Measurements from ENCODE around the gene DIP2B.

Gene DIP2B

DNA sequence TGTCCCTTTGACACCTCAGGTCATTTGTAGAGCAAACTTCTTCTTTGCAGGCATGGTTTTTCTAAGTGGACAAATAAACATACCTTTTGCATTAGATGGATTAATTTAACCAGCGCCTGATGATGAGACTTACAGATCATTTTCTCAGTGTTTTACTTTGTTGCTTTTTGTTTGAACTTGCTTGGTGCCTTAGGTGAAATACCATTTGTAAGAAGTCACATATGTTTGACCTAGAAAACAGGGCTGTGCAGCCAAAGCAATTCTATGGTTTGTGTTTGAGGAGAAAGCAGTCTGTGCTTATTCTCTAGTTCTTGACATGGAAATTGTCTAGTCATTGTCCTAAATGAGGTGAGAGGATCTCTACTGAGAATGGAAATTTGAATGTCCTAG lies 111.1 kb downstream of the DIP2B start:
- no peak overlapping the region for H3K4me3 ChIP-seq (ENCODE audit: low read length)

GRCh38 chr12:50617657-50618056 lies 112.9 kb downstream of the DIP2B start:
- TF ChIP-seq, protein P1, sequence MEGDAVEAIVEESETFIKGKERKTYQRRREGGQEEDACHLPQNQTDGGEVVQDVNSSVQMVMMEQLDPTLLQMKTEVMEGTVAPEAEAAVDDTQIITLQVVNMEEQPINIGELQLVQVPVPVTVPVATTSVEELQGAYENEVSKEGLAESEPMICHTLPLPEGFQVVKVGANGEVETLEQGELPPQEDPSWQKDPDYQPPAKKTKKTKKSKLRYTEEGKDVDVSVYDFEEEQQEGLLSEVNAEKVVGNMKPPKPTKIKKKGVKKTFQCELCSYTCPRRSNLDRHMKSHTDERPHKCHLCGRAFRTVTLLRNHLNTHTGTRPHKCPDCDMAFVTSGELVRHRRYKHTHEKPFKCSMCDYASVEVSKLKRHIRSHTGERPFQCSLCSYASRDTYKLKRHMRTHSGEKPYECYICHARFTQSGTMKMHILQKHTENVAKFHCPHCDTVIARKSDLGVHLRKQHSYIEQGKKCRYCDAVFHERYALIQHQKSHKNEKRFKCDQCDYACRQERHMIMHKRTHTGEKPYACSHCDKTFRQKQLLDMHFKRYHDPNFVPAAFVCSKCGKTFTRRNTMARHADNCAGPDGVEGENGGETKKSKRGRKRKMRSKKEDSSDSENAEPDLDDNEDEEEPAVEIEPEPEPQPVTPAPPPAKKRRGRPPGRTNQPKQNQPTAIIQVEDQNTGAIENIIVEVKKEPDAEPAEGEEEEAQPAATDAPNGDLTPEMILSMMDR (IDR thresholded peaks at IDR 0.05; ENCODE audit: insufficient read depth, low read depth, low read length, missing control alignments) = no peak
- no peak overlapping the region for H3K4me3 ChIP-seq (ENCODE audit: low read length)
- no peak for DNase-seq (ENCODE audit: low read depth)

More for the DNA sequence above, 111.1 kb downstream of the DIP2B start:
- DNase-seq (ENCODE audit: low read depth) = peak; percentile 93
- TF ChIP-seq, protein P1 (IDR thresholded peaks at IDR 0.05; ENCODE audit: insufficient read depth, low read depth, low read length, missing control alignments) = no peak

DNA sequence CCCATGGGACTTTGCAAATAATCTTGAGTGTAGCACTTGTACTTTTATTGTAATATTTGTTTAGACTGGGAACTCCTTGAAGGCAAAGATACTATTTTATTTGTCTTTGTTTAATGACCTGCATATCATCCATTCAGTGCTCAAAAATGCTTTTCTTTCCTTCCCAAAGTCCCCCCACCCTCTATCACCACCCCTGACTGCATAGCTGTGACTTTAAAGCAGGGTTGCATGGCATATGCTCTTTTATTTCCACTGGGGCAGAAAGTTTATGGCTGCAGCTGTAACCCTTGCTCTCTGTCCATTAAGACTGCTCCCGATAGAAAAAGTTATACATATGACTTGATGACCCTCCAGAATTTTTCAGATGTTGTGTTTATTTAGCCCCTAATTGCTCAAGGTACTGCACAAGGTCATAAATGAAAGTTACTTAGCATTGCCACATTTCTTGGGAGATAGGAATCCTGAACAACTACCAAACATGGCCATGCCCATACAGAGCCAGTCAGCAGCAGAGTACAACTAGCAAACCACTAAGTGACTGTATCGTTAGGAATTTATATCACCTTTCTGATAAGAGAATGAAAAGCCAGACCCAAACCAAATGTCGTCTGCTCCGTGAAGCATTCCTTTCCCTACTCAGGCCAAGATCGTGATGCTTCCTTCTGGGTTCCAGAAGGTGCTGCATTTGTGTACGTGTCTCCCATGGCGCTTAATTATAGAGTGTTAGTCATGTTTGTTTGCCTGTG lies 114.3 kb downstream of the DIP2B start:
- no peak overlapping the region for H3K4me3 ChIP-seq (ENCODE audit: low read length)
- peak; percentile 86 for DNase-seq (ENCODE audit: low read depth)
- TF ChIP-seq, protein P1 (IDR thresholded peaks at IDR 0.05; ENCODE audit: insufficient read depth, low read depth, low read length, missing control alignments) = no peak

DNA sequence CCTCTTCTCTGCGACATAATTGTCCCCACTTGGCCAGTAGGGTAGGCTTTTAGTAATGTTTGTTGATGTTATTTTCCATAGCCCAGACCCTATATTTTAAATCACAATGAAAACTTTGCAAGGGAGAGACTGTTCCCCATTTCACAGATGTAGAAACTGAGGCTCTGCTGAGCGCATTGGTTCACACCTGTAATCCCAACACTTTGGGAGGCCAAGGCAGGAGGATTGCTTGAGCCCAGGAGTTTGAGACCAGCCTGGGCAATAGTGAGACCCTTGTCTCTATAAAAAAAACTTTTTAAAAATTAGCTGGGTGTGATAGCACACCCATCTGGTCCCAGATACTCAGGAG lies 114.8 kb downstream of the DIP2B start:
- TF ChIP-seq, protein P1 (IDR thresholded peaks at IDR 0.05; ENCODE audit: insufficient read depth, low read depth, low read length, missing control alignments) = peak; percentile 15
- H3K4me3 ChIP-seq (ENCODE audit: low read length) = no peak overlapping the region
- no peak for DNase-seq (ENCODE audit: low read depth)

DNA sequence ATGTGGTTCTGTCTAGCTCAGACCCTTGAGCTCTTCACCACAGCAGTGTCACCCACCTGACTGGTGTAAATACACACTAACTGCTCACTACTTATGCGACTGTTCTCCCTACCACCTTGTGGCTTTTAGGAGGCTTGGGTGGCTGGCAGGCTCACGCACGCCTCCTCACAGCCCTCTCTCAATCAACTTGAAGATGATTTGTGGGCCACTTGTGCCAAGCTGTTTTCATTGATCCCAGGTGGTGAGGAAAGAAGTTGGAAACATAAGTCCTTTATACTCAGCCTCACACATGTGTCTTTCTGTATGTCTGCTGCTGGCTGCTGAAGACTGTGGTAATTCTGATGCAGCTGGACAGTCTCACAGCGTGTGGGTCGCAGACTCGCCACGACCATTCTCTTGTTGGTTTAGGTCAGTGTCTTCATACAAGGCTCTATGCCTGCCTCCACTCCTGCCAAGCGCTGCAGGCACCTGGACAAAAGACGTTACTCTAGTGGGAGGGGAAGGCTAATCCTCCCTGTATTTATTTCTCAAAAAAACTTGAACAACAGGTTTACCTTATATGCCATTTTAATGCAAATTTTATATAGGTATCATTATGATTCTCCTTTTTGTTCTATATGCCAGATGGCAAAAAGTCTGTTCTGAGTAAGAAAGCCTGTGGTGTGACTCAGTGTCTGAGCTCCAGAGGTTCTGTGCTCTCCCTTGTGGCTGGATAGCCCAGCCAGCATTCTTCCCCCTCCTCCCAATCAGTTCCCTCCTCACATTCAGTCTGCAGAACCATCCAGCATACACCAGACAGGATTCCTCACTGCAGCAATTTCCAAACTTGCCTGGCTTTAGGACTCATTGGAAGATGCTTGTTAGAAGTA lies 115.6 kb downstream of the DIP2B start:
- TF ChIP-seq, protein P1 (IDR thresholded peaks at IDR 0.05; ENCODE audit: insufficient read depth, low read depth, low read length, missing control alignments) = peak; percentile 41
- no peak overlapping the region for H3K4me3 ChIP-seq (ENCODE audit: low read length)
- peak; percentile 93 for DNase-seq (ENCODE audit: low read depth)

DNA sequence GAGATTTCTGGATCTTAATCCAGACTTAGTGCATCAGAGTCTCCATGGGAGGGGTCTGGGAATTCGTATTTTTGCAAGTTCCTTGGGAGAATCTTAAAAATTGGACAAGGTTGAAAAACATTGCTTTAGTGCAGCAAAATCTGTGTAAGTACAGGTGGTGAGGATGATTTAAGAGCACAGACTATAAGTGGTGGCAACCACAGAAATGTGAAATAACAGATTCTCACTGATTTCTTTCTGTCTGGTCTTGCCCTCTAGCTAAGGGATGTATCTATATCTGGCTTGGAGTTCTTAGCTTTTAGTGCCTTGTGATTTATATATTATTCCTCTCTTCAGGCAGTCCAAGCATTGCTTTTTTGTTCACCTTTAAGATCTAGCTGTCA lies 116.2 kb downstream of the DIP2B start:
- DNase-seq (ENCODE audit: low read depth) = no peak
- no peak overlapping the region for H3K4me3 ChIP-seq (ENCODE audit: low read length)
- TF ChIP-seq, protein P1 (IDR thresholded peaks at IDR 0.05; ENCODE audit: insufficient read depth, low read depth, low read length, missing control alignments) = no peak

All from epithelial cell of esophagus (primary cell).